Measurements from ENCODE around the gene ZSCAN30. TPM values are rescaled to one million over a fixed set of nuclear protein-coding genes. Genes with fewer than 3 reads are reported as not detected.

Gene ZSCAN30
- total RNA-seq, 1 donor from 2014 or later, result 12.5 TPM

DNA sequence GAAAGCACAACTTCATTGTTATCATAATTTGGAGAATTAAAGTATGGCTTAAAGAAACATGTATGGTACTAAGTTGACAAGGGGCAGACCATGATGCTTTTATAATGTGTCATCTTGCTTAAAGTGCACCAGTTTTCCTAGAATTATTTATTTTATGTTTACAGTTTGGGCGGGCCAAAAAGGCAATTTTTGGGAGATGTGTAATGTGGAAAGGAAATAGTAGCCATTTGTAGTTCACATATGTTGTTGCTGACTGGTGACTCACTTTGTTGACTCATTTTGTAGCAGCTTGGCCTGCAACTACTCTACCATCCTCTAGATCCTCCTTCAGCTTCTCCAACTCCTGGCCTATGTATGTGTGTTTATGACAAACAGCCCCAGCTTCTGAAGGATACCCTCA is 7.7 kb downstream of the ZSCAN30 start:
- intact Hi-C loops (cut with micrococcal nuclease), result no loop called here

DNA sequence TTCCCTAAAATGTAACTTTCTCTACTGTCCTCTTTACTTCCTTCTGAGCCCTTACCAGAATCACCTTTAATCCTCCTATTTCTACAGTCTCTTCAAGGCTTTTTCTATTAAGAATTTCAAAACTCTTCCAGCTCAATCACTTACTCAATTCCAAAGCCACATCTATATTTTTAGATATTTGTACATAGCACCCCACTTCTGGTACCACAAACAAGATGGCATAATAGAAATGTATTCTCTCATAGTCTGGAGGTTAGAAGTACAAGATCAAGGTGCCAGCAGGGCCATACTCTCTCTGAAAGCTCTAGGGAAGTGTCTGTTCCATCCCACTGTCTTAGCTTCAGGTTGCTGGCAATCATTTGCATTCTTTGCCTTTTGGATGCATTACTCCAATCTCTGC is 11.1 kb downstream of the ZSCAN30 start:
- intact Hi-C loops (cut with micrococcal nuclease), result no loop called here

DNA sequence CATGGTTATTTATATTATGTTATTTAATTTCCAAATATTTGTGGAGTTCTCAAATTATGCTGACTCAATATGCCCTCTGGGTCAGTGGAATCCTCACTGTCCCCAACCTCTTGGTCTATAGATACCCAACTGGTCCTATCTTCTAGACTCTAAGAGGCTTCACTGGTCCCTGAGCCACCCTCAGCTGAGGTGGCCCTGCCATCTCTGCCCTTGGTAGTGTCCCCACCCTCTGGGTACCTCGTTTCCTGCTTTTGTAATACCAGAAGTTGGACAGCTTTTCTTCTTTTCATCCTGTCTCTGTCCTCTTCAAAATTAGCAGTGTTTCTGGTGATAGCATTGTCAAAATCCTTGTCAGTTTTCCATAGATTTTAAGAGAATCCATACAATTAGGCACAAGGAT is 11.9 kb downstream of the ZSCAN30 start:
- intact Hi-C loops (cut with micrococcal nuclease), result no loop called here

DNA sequence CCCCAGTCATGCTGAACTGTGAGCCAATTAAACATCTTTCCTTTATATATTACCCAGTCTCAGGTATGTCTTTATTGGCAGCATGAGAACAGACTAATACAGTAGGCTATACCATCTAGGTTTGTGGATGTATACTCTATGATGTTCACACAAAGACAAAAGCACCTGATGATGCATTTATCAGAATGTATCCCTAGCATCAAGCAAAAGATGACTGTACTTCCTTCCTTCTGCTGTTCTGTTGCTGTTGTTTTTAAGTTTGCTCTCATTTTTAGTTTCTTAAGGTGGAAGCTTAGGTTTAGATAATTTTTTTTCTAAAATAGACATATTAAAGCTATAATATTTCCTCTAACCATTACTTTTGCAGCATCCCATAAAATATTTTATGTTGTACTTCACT is 12.4 kb downstream of the ZSCAN30 start:
- intact Hi-C loops (cut with micrococcal nuclease), result no loop called here

- intact Hi-C loops (cut with micrococcal nuclease), result no loop called here
These were observed 13.8 kb downstream of the ZSCAN30 start for GRCh38 chr18:35276267-35276666.

- intact Hi-C loops (cut with micrococcal nuclease), result no loop called here
These were observed 18.4 kb downstream of the ZSCAN30 start for GRCh38 chr18:35271656-35272055.

- intact Hi-C loops (cut with micrococcal nuclease), result no loop called here
These were observed 21.2 kb downstream of the ZSCAN30 start for GRCh38 chr18:35268821-35269220.

GRCh38 chr18:35267809-35268208 is 22.2 kb downstream of the ZSCAN30 start:
- intact Hi-C loops (cut with micrococcal nuclease), result loop anchor here (1.0 kb wide), 1 partner anchor 22 kb away; the partner anchor contains the start of gene ZSCAN30

- intact Hi-C loops (cut with micrococcal nuclease), result loop anchor here (1.0 kb wide), 1 partner anchor 23 kb away; the partner anchor contains the start of gene ZSCAN30
These were observed 22.8 kb downstream of the ZSCAN30 start for GRCh38 chr18:35267161-35267651.

DNA sequence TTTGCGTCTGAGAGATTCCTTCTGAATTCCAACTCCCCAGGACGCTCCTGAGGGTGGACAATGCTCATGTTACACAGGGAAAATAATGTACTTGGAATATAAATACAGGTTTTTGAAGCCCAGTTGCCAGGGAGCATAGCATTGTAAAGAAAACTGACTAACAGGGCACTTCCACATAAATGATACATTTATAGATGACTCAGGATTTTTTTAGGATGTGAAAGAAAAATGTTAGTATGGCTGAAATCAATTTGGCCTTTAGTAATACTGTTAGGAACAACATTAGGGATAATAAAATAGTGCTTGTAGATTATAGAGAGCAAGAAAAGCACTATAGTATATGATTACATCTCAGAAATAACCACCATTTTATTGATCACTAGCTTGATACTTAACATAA is 25.6 kb downstream of the ZSCAN30 start:
- intact Hi-C loops (cut with micrococcal nuclease), result no loop called here

GRCh38 chr18:35256947-35257346 is 33.1 kb downstream of the ZSCAN30 start:
- intact Hi-C loops (cut with micrococcal nuclease), result no loop called here

DNA sequence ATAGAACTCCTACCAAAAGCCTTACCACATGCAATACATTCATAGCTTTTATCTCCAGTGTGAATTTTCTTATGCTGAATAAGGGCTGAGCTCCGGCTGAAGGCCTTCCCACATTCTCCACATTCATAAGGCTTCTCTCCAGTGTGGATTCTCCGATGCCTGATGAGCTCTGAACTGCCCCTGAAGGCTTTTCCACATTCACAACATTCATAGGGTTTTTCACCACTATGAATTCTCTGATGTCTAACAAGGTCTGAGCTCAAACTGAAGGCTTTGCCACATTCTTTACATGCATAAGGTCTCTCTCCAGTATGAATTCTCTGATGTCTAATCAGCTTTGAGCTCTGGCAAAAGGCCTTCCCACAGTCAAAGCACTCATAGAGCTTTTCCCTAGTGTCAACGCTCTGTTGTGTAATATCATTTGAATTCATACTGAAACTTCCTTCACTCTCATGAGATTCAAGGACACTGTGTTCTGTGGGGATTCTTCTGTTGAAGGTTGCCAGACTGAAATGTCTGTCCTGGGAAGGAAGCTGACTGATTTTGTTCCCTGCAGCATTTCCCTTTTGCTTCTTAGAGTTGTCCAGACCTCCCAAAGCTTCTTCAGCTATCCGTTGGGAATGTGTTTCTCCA is 36.3 kb downstream of the ZSCAN30 start:
- intact Hi-C loops (cut with micrococcal nuclease), result no loop called here

GRCh38 chr18:35252466-35252865 is 37.6 kb downstream of the ZSCAN30 start:
- intact Hi-C loops (cut with micrococcal nuclease), result no loop called here

- intact Hi-C loops (cut with micrococcal nuclease), result no loop called here
These were observed 41.6 kb downstream of the ZSCAN30 start for GRCh38 chr18:35248429-35248828.

DNA sequence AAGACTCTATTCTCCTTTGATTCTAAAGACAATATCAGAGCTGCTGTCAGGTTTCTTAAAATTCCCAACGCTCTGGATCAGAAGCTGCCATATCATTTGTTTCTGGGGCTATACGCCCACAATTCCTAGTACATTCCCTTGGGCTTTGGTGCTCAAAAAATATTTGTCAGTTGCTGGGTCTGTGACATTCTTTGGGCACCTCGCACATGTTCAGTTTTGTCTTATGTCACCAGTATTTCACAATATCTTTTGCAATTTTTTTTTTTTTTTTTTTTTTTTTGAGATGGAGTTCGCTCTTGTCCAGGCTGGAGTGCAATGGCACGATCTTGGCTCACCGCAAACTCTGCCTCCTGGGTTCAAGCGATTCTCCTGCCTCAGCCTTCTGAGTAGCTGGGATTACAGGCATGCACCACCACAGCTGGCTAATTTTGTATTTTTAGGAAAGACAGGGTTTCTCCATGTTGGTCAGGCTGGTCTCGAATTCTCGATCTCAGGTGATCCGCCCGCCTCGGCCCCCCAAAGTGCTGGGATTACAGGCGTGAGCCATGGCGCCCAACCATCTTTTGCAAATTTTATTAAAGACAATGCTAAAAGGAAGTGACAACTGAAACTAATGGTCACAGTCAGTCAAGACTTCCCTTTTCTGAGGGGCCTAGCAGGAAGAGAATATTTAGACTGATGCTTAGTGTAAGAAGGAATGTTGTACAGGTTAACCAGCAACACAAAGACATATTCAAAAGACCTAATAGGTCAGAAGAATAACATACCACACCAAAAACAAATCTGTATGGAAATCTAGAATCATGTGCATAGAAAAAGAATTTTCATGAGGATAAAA is 42.4 kb downstream of the ZSCAN30 start:
- intact Hi-C loops (cut with micrococcal nuclease), result no loop called here

GRCh38 chr18:35246831-35247230 is 43.2 kb downstream of the ZSCAN30 start:
- intact Hi-C loops (cut with micrococcal nuclease), result no loop called here

GRCh38 chr18:35245719-35246317 is 44.2 kb downstream of the ZSCAN30 start:
- intact Hi-C loops (cut with micrococcal nuclease), result no loop called here

DNA sequence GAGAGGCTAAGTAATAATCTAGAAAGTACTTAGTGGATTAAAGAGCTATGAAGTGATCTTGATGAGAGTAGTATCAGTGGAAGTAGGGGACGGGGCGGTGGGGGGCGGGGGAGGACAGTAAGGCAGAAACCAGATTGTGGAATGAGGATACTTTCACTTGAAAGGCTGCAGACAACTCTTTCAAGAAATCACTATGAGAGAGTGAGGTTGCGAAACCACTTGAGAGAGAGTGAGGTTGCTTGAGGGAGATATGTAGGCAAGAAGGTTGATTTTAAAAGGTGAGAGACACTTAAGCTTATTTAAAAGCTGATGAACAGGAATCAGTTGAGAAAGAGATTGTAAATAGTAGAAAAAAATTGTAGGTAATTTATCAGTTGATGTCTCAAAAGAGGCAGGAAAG is 45.4 kb downstream of the ZSCAN30 start:
- intact Hi-C loops (cut with micrococcal nuclease), result loop anchor here (5.0 kb wide), 2 partner anchors 217 to 823 kb away; partner anchors contain the start of gene RPRD1A

- intact Hi-C loops (cut with micrococcal nuclease), result loop anchor here (5.0 kb wide), 2 partner anchors 215 to 825 kb away; partner anchors contain the start of gene RPRD1A
These were observed 47.6 kb downstream of the ZSCAN30 start for GRCh38 chr18:35242426-35242825.

DNA sequence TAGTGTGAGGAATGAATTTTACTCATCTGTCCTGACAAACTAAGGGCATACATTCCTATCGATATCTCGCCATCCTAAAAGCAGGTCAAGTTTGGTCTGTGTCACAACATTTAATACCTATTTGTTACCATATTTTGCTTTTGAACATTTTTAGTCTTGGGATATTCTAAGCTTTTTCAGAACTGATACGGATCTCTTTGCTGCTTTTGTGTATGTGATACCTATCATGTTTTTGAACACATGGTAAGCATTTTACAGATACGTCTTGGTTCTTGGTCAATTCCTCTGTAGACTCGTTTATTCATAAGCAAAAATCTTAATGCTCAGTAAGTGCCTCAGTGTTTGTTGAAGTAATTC is 48.6 kb downstream of the ZSCAN30 start:
- intact Hi-C loops (cut with micrococcal nuclease), result loop anchor here (2.0 to 5.0 kb wide), 6 partner anchors 214 to 826 kb away; partner anchors contain the start of gene RPRD1A

DNA sequence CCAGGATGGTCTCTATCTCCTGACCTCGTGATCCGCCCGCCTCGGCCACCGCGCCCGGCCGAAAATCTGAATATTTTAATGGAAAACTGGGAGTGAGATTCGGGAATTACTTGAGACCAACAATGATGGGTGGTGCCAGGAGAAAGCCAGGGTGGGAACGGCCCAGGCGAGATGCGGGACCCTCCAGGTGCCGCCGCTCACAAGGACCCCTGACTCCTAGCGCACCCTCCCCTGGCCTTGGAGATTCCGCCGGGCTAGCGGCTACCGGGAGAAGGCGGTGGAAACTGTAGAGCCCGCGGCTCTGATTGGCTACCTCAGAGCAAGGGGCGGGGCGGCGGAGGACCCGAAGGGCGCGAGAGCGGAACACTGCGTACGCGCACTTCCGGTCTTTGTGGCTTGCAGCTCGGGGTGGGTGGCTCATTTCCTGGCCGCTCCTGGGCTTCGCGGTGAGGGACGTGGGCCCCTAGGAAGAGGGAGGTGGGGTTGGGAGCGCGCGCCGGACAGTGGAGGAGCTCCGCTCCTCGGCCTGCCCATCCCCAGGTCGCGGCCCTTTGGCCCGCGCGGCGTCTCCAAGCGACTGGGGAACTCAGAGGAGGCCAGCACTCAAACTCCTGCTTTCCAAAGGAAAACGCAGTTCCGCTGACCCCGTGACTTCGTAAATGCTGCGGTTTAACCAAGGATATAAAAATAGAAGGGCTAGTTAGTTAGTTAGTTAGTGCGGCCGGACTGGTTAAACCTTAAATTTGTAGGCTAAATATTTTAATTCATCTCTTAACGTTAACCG is 49.2 kb downstream of the ZSCAN30 start, which contains the start of gene ZNF397:
Gene ZNF397, plus strand, starts transcription at position 371 of the 784 bp plus-strand sequence. CDS start 1,437 bp downstream, outside the sequence.
- intact Hi-C loops (cut with micrococcal nuclease), result loop anchor here (1.0 to 5.0 kb wide), 11 partner anchors 10 to 826 kb away; partner anchors contain the start of genes INO80C, MAPRE2, RPRD1A and ZNF24

Data from T-helper 2 cell treated with Interferon-gamma antibody and Interleukin-4, amounts not matched to agents 100 ng/mL and 5 ng/mL, for 36 hours (primary cell).